ENCODE data around the gene ZNF90. TPM values are rescaled to one million over a fixed set of nuclear protein-coding genes. Genes with fewer than 3 reads are reported as not detected.
"Not testable (repeated sequence)": the region's sequence is repeated elsewhere in the genome, so short reads cannot be mapped to it uniquely, and the experiment has no call there.

ZNF90 gene
- total RNA-seq, 4 donors from 2014 or later, result 1.1 to 4.4 (median 1.7) TPM

- WGBS, 2 donors, result 52 to 56% methylated on average over 8 of the region's 8 CpGs
- Histone ChIP-seq H3K36me3 (no peaks in the 10 kb centered on the region), H3K9me3 (no peaks in the 10 kb centered on the region), H3K27me3 (no peaks in the 10 kb centered on the region), H3K27ac (no peak overlapping the region), H3K4me3 (no peak overlapping the region), H3K4me1 (peaks cover 0 to 24% (median 2%) of the 10 kb centered on the region in 4 donors)
- no peak for DNase-seq (ENCODE audit: low spot score in 2 of 2)
- TF ChIP-seq POLR2A (IDR thresholded peaks at IDR 0.05) (no peak), EP300 (IDR thresholded peaks at IDR 0.05) (no peak), CTCF (IDR thresholded peaks at IDR 0.05) (no peak)
Measured at GRCh38 chr19:20079476-20079875, 1.7 kb downstream of the ZNF90 start.

GRCh38 chr19:20080656-20081055 lies 2.9 kb downstream of the ZNF90 start:
- H3K27ac ChIP-seq, result no peak overlapping the region
- peaks cover 0 to 24% (median 2%) of the 10 kb centered on the region in 4 donors for H3K4me1 ChIP-seq
- WGBS, 2 donors, result 31 to 40% methylated on average over 3 of the region's 3 CpGs
- no peak overlapping the region for H3K4me3 ChIP-seq
- H3K9me3 ChIP-seq, result no peaks in the 10 kb centered on the region
- TF ChIP-seq EP300 (IDR thresholded peaks at IDR 0.05), result no peak
- TF ChIP-seq CTCF (IDR thresholded peaks at IDR 0.05), result no peak
- H3K36me3 ChIP-seq, result no peaks in the 10 kb centered on the region
- DNase-seq (ENCODE audit: low spot score in 2 of 2), result no peak
- H3K27me3 ChIP-seq, result no peaks in the 10 kb centered on the region

- DNase-seq (ENCODE audit: low spot score in 2 of 2); H3K9me3 ChIP-seq; H3K4me3 ChIP-seq; H3K36me3 ChIP-seq; H3K27me3 ChIP-seq; H3K27ac ChIP-seq: not testable (repeated sequence)
- peaks cover 0 to 23% (median 2%) of the 10 kb centered on the region in 4 donors for H3K4me1 ChIP-seq
- WGBS, 2 donors, result 49 to 73% methylated on average over 3 of the region's 3 CpGs
Measured at GRCh38 chr19:20082232-20082833, 4.5 kb downstream of the ZNF90 start.

GRCh38 chr19:20082876-20083275 lies 5.1 kb downstream of the ZNF90 start:
- H3K4me3 ChIP-seq; H3K27me3 ChIP-seq; H3K27ac ChIP-seq; H3K9me3 ChIP-seq; H3K36me3 ChIP-seq; DNase-seq (ENCODE audit: low spot score in 2 of 2): not testable (repeated sequence)
- 47 to 69% methylated on average over 7 of the region's 7 CpGs for WGBS, 2 donors
- peaks cover 0 to 18% (median 2%) of the 10 kb centered on the region in 4 donors for H3K4me1 ChIP-seq

- H3K9me3 ChIP-seq, result peaks cover 0 to 81% (median 22%) of the 10 kb centered on the region in 4 donors
- no peak for TF ChIP-seq CTCF (IDR thresholded peaks at IDR 0.05)
- no peak for TF ChIP-seq POLR2A (IDR thresholded peaks at IDR 0.05)
- TF ChIP-seq EP300 (IDR thresholded peaks at IDR 0.05), result no peak
- 94 to 100% methylated on average over 3 of the region's 3 CpGs for WGBS, 2 donors
- no peak overlapping the region for H3K27ac ChIP-seq
- no peak overlapping the region for H3K4me3 ChIP-seq
- no peak for DNase-seq (ENCODE audit: low spot score in 2 of 2)
- H3K36me3 ChIP-seq, result peaks cover 0 to 60% (median 5%) of the 10 kb centered on the region in 3 donors
- no peaks in the 10 kb centered on the region for H3K4me1 ChIP-seq
- no peaks in the 10 kb centered on the region for H3K27me3 ChIP-seq
Measured at GRCh38 chr19:20102097-20102496, 24.3 kb downstream of the ZNF90 start.

GRCh38 chr19:20103091-20103740 lies 25.4 kb downstream of the ZNF90 start:
- no peak for DNase-seq (ENCODE audit: low spot score in 2 of 2)
- H3K27me3 ChIP-seq, result no peaks in the 10 kb centered on the region

More at GRCh38 chr19:20103091-20103740, 25.4 kb downstream of the ZNF90 start:
- 79 to 84% methylated on average over 5 of the region's 5 CpGs for WGBS, 2 donors
- Histone ChIP-seq H3K4me1 (no peaks in the 10 kb centered on the region), H3K36me3 (peaks cover 0 to 66% (median 5%) of the 10 kb centered on the region in 3 donors), H3K27ac (no peak overlapping the region), H3K9me3 (peaks cover 0 to 84% (median 19%) of the 10 kb centered on the region in 4 donors), H3K4me3 (no peak overlapping the region)
- TF ChIP-seq POLR2A (IDR thresholded peaks at IDR 0.05) (no peak), CTCF (IDR thresholded peaks at IDR 0.05) (no peak), EP300 (IDR thresholded peaks at IDR 0.05) (no peak)
